ENCODE data around the gene ERLIN1.

Gene ERLIN1

GRCh38 chr10:100168313-100168643 is 17.6 kb downstream of the ERLIN1 start:
- no peak for DNase-seq

GRCh38 chr10:100167553-100168312 is 18.1 kb downstream of the ERLIN1 start:
- no peak for DNase-seq

DNA sequence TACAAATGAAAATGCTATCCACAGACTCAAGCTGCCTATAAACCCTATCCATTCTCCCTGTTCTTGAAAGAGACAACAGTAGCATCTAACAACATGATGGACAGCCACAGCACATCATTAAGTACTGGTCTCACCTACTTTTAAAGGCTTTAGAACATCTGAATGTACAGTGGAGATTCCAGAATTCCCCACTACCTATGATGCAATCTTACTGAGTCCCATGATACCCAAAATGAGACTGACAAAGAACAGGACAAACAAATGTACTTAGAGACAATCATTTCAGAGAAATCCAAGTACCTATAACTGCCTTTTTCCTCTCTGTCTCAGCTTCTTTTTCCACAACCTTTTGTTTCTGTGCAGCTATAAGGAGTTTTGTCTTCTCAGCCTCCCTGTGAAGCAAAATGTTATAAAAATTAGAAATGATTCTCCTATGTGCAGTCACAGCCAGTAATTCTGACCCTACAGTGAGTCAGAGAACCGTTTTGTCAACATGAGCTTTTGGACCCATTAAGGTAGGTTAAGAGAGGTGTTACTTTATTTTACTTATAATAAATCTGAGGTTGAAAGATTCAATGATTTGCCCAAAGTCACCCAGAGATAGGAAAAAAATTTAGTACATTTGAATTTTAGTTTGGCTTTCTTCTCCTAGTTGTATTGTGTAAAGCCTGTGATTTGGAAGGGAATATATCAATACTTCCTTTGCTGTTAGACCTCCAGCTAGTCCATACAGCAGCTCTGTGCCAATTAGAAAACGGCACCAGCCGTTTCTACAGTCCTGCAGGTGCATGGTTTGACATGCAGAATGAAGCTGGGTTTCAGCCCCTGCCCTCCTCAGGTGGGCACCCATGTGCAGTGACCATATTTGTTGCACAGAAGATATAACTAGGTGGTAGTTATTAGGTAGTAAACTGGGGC is 21.9 kb downstream of the ERLIN1 start:
- no peak for DNase-seq

DNA sequence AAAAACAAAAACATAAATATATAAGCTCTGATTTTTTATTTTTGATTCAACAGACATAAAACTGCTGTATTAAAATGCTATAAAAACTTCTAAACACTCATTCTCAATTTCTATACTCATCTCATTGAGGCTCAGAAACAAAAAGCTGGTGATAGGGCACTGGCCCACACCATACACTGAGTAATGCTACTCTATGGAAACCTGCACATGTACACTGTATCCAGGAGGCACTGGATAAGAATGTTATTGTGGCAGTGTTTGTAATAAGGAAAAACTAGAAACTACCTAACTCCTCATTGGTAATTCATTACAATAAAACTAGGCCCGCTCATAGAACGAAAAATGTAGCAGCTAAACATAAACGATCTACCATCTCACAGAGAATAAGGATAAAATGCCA is 23.1 kb downstream of the ERLIN1 start:
- no peak for DNase-seq

- DNase-seq: no peak
Measured at GRCh38 chr10:100158044-100158805, 27.6 kb downstream of the ERLIN1 start.

DNA sequence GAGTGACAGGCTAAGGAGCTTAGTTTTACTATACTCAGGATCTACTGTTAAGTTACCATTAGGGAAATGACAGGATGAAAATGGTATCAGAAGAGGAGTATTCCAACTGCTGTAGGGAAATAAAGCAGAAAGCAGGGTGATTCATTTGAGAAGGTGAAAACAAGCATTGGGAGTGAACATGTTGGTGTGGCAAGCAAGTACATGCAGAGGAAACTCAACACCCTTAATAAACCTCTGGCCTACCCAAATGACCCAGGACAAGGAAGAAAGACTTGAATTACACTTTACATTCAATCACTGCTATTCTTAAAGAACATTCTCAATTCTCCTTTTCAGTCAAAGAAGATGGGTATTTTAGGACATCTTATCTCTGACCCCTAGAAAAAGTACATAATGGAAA is 28.7 kb downstream of the ERLIN1 start:
- DNase-seq: no peak

- no peak for DNase-seq
Measured at GRCh38 chr10:100155936-100156335, 29.9 kb downstream of the ERLIN1 start.

DNA sequence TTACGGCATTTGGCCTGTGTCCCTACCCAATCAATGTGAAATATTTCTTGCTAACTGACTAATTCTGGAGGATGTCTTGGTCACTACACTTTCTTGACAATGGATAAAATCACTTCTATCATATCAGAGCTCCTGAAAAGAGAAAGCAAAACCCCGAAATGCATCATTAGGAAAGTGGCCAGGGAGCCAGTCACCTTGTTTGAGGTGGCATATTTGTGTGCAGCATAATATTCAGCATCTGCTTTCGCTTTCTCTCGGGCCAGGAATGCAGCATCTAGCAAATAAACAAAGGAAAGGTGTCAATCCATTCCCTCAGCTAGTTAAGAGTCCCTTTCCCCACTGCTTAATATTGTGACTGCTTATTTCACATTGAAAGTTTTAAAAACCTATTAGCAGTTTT is 31.2 kb downstream of the ERLIN1 start:
- no peak for DNase-seq

GRCh38 chr10:100153239-100153825 is 32.5 kb downstream of the ERLIN1 start:
- DNase-seq: no peak

DNA sequence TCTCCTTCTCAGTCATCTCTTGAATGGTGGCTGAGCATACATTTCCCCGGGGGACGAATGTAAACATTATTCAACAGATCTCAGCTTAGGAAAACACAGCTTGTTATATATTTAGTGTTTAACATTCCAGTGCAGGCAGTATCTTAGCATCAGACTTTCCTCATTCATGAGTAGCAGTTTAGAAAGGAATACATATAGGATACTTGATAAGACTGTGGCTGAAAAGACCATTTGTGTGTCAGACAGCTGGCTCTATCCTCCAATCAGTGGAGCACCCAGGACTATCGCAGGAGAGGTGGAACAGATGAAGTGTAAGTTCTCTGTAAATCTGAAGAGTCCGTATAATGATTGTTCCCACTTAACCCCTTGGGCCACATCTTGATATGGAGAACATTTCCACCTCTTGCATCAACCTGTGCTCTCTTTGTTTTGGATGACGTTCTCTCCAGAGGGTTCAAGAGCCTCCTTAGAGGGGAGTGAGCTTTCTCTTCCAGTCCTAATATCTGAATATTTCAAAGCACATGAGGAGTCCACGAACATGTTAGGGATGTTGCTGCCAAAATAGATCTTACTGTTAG is 34.0 kb downstream of the ERLIN1 start:
- no peak for DNase-seq

- DNase-seq: no peak
Measured at GRCh38 chr10:100148353-100149211, 37.2 kb downstream of the ERLIN1 start.

GRCh38 chr10:100146875-100147650 is 38.8 kb downstream of the ERLIN1 start:
- DNase-seq: no peak

GRCh38 chr10:100146398-100146797 is 39.4 kb downstream of the ERLIN1 start:
- DNase-seq: no peak

DNA sequence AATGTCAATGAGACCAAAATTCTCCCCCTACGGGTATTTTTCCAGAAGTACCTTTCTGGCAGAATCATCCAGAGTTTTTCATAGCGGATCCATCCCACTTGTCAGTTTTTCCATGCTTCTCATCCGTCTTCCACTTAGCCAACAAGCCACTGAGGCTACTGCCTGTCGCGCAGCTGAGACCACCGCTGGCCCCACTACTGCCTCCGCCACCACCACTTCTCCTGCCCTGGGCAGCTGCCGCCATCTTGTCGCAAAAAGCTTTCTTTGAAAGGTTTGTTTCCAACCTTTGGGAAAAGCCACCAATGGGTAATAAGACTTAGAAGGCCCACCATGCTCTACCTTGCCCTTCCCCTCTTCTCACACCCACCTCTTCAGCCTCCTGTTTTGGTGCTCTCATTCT is 42.1 kb downstream of the ERLIN1 start:
- no peak for DNase-seq

DNA sequence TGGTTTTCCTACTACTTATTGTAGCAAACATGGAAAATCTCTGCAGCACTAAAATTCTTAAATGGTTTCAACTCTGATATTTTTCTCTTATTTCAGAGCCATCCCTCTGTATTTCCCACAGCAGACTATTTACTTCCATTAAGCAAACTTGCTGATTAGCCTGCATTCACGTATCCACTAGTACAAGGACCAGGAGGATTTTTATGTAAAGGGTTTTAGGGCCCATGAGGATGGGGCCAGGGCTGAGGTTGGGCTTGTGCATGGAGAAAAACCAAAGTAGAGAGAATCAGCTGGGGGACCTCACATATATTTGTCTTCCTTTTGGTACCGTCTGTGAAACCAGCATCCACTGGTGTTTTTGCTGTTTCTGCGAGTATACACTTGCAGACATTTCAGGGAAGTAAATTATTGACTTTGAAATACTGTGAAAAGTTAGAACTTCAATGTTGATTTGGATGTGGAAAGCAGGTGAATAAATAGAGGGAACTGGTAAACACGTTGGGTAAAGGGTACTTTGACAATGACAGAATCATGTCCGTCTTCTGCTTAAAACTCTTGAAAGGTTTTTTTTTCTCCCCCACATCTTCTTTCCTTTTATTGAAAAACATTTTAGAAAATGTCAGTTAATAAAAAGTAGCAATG is 44.3 kb downstream of the ERLIN1 start:
- no peak for DNase-seq

DNA sequence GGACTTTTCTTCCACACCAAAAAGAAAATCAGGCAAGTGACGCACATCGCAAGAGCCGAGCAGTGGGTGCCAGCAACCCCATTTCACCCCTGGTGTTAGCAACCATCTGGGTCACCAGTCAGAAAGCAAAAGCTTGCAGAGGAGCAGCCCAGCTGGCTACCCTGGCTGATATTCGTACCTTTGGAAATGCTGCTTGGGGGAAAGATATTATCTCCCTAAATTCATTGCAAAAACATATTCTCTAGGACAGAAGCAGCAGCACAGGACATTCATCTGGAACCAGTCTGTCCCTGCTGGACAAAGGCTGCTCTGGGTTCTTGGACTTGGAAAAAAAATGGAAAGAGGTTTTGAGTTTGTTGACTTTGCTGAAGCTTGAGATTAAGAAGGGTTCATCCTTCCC is 45.8 kb downstream of the ERLIN1 start:
- DNase-seq: no peak

- DNase-seq: no peak
Measured at GRCh38 chr10:100138921-100139496, 46.8 kb downstream of the ERLIN1 start.

- no peak for DNase-seq
Measured at GRCh38 chr10:100135486-100135885, 50.3 kb downstream of the ERLIN1 start.

DNA sequence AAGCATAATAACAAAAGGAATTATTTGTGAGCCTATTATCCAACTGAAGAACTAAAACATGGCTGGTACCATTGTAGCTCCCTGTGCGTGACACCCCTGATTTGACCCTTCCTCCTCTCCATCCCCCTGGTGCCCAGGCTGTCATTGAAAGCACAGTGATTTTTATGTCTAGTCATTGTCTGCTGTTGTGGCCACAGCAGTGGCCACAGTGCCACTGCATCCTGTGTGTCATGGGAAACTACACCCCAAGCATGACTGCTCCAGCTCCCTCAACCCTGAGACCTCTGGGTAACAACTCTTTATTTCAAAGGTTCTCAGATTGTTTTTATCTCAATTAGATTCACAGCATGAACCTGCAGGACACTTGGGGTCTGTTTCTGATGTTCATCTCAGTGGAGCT is 52.0 kb downstream of the ERLIN1 start:
- DNase-seq: no peak

DNA sequence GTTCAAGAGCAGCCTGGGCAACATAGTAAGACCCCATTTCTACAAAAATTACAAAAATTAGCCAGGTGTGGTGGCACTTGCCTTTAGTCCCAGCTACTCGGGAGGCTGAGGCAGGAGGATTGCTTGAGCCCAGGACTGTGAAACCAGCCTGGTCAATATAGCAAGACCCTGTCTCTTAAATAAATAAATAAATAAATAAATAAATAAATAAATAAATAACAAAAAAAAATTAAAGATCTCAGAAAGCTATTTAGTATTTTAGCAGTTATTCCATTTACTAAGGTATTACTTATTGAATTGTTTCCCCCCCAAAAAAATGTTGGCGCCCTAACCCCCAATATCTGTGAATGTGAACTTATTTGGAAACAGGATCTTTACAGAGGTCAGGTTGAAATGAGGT is 53.4 kb downstream of the ERLIN1 start:
- no peak for DNase-seq

All from NCI-H1105 (cell line).